ENCODE measurements around the gene LRRN2. TPM values are rescaled to one million over a fixed set of nuclear protein-coding genes. Genes with fewer than 3 reads are reported as not detected.

LRRN2 gene
- total RNA-seq: 0.54 and 0.65 TPM in 2 replicates

DNA sequence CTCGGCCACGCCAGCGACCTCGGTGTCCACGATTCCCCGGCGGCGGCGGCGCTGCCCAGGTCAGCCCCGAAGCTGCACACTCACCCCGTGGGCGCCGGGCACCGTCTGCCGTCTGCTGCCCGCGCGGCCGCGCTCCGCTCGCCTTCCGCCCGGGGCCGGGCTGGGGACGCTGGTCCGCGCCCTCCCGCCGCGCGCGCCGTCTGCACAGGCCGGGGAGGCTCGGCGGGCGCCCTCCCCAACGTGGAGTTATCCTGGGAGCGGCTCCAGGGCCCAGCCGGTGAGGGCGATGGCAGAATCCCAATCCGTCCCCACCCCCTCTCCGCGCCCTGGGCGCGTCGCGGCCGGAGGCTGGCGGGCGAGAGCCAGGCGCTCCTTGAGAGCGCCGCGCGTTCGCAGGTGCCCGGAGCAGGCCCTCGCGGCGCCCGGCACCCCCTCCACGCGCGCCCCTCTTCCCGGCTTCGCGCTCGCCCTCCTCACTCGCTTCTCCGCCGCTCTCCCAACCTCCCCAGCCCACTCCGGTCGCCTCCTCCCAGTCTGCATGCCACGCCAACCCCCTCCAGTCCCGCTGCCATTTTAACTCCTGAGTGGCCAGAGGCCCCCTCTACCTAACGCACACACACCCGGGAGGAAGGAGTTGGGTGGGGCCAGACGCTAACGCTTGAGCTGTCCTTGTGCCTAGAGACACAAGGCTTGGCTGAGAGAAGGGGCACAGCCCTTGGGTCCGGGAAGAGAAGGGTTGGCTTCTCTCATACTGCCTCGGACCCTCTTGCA is at the start of gene LRRN2:
Gene LRRN2 (minus strand): TSS at position 503 of the 771 bp plus-strand sequence. CDS start 65,746 bp downstream, outside the sequence.

Small RNA genes within 50 kb of the gene (small RNA-seq; reads per million reads assigned to genes)
- gene RF00601: not detected
- not detected for gene RNA5SP75

Other genes with a start within 250 kb of the LRRN2 start
- gene PIK3C2B, start 190.9 kb downstream of the LRRN2 start, total RNA-seq: 1.1 and 2.7 TPM in 2 replicates
- gene MDM4, start 169.3 kb downstream of the LRRN2 start, total RNA-seq: 49.9 and 54.2 TPM in 2 replicates
- 69.4 and 78.0 TPM in 2 replicates for gene NFASC, start 185.1 kb upstream of the LRRN2 start, total RNA-seq